ENCODE results near the gene RXFP1. TPM values are rescaled to one million over a fixed set of nuclear protein-coding genes. Genes with fewer than 3 reads are reported as not detected.
"Not testable (repeated sequence)": the region's sequence is repeated elsewhere in the genome, so short reads cannot be mapped to it uniquely, and the experiment has no call there.

The RXFP1 gene
- polyA plus RNA-seq, 3 donors: 0.22 to 0.44 (median 0.33) TPM

GRCh38 chr4:158605393-158605792 lies 83.7 kb downstream of the RXFP1 start:
- DNase-seq (ENCODE audit: low read depth in 3 of 3, low spot score in 2 of 3): no peak

- no peak for DNase-seq (ENCODE audit: low read depth in 3 of 3, low spot score in 2 of 3)
Measured at GRCh38 chr4:158606969-158607368, 85.3 kb downstream of the RXFP1 start.

GRCh38 chr4:158609116-158609515 lies 87.4 kb downstream of the RXFP1 start:
- no peak for DNase-seq (ENCODE audit: low read depth in 3 of 3, low spot score in 2 of 3)

DNA sequence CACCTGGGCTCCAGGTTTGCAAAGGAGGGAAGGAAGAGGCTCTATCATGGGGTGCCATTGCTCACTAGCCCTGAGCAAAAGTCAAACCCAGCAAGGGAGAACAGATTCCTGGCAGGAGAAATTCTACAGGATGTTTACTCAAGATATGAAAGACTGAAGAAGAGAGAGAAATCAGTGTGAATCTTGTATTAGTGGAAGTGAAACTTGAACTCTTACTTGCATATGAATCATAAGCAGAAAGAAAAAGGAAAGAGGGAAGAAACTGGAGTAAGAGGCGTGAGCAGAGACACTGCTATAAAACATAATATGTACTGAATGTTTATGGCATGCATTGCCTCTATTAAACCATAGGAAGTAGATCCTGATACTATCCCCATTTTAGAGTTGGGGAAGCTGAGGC lies 89.1 kb downstream of the RXFP1 start:
- DNase-seq (ENCODE audit: low read depth in 3 of 3, low spot score in 2 of 3): no peak

GRCh38 chr4:158613046-158613445 lies 91.4 kb downstream of the RXFP1 start:
- no peak for DNase-seq (ENCODE audit: low read depth in 3 of 3, low spot score in 2 of 3)

DNA sequence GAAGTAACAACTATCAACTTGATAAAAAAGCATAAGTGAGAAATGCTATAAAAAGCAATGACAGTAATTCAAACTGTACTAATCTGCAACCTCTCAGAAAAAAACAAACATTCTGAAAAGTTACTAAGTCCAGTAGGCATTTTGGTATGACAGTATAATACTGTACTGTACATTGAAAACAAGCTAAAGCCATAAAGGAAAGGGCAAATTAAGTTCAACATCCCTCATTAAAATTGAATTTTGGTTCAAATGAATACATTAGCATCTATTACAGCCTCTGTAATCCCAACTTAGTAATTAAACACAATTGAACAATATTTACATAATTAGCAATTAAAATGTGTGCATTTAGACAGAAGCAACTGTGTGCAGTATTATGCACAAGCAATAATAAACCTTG lies 96.3 kb downstream of the RXFP1 start:
- DNase-seq (ENCODE audit: low read depth in 3 of 3, low spot score in 2 of 3): no peak

DNA sequence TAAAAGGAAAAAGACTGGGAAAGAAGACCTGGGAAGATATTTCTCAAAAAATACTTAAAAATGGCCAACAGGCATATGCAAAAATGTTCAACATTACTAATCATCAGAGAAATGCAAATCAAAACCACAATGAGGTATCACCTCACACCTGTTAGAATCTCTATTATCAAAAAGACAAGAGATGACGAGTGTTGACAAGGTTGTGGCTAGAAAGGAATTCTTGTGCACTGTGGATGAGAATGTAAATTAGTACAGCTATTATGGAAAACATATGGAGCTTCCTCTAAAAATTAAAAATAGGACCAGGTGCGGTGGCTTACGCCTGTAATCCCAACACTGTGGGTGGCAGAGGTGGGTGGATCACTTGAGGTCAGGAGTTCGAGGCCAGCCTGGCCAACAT lies 100.0 kb downstream of the RXFP1 start:
- DNase-seq (ENCODE audit: low read depth in 3 of 3, low spot score in 2 of 3): no peak

GRCh38 chr4:158622251-158622650 lies 100.6 kb downstream of the RXFP1 start:
- DNase-seq (ENCODE audit: low read depth in 3 of 3, low spot score in 2 of 3): no peak

DNA sequence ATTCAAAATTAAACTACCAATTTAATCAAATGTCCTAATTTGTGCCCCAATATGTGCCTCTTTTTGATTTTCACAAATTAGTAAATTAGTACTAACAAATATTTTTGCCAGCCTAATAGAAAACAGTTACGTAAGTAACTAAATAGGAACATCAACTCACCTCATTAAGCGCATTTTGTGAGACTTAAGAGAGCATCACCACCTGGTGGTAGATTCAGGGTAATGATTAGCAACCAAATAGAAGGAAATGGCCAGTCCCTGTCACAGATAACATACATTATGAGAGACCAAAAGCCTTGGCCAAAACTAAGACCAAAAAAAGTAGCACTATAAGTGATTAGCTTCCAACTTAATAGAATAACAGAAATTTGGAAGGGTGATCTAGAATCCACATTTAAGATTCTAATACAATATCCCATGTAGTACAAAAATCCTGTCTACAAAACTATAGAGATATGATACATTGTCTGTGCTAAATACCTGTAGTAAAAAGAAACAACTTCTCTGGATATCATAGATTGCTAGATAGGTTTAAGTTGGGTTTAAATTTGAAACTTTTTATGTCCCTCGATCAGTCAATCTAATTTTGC lies 103.3 kb downstream of the RXFP1 start:
- DNase-seq (ENCODE audit: low read depth in 3 of 3, low spot score in 2 of 3): peak in 2 of 3 donors; percentile 16 to 31

DNA sequence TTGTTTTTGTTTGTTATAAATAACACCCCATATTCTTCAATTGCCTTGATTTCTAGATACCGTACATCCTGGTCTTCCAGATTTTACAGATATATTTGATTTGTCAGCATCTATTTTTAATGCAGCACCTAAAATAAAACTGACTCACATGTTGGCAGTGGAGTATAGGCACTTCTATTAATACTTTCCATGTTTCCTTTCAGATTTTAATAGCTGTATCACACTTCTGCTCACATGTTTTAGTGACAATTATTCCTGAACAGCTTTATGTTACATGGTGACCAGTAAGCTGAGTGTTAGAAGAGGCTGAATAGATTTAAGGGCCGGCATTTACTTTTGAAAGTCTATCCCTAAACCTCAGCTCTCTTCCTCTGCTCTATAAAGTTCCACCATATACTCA lies 103.9 kb downstream of the RXFP1 start:
- DNase-seq (ENCODE audit: low read depth in 3 of 3, low spot score in 2 of 3): no peak

DNA sequence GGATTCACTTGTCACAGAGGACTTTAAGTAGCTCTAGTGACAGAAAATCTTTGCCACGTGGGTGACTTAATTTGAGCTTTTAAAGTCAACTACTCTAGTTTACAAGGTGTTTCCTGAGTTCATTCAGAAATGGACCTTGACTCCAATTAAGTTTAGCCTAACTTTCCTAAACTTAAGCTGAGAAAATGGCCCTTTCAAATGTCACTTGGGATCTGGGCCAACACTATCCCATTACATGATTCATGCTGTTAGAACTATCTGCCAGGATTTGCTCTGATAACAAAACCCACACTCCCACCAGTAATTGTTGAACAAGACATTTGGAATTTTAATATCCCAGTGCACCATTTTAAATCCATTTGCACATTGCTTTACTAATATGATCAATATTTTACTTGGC lies 109.2 kb downstream of the RXFP1 start:
- no peak for DNase-seq (ENCODE audit: low read depth in 3 of 3, low spot score in 2 of 3)

GRCh38 chr4:158636619-158637018 lies 114.9 kb downstream of the RXFP1 start:
- no peak for DNase-seq (ENCODE audit: low read depth in 3 of 3, low spot score in 2 of 3)

DNA sequence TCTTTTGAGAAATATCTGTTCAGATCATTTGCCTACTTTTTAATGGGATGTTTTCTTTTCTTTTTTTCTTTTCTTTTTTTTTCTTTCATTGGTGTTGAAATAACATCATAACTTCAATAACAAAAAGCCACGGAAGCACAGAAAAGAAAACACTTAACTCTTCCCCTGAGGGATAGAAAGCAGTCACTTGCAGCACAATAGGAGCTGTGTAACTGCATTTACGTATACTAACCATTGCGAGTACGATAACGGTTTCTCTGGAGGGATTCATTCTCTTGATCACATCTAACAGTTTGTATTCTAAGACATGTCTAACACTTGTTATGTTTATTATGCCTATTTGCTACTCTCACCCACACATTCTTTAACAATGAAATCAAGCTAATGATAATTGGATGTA lies 122.7 kb downstream of the RXFP1 start:
- no peak for DNase-seq (ENCODE audit: low read depth in 3 of 3, low spot score in 2 of 3)

DNA sequence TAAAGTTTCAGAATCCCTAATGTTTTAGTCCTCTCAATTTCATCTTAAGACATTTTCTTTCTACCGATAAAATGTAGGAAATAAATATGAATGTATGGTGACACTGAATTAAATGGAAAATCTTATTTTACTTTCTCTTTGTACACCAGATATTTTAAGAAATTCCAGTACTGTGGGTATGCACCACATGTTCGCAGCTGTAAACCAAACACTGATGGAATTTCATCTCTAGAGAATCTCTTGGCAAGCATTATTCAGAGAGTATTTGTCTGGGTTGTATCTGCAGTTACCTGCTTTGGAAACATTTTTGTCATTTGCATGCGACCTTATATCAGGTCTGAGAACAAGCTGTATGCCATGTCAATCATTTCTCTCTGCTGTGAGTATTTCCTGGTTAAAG lies 123.1 kb downstream of the RXFP1 start:
- no peak for DNase-seq (ENCODE audit: low read depth in 3 of 3, low spot score in 2 of 3)

- no peak for DNase-seq (ENCODE audit: low read depth in 3 of 3, low spot score in 2 of 3)
Measured at GRCh38 chr4:158649111-158649680, 127.5 kb downstream of the RXFP1 start.

GRCh38 chr4:158652920-158653319 lies 131.2 kb downstream of the RXFP1 start:
- no peak for DNase-seq (ENCODE audit: low read depth in 3 of 3, low spot score in 2 of 3)

- DNase-seq (ENCODE audit: low read depth in 3 of 3, low spot score in 2 of 3): no peak
Measured at GRCh38 chr4:158656439-158656838, 134.8 kb downstream of the RXFP1 start.

DNA sequence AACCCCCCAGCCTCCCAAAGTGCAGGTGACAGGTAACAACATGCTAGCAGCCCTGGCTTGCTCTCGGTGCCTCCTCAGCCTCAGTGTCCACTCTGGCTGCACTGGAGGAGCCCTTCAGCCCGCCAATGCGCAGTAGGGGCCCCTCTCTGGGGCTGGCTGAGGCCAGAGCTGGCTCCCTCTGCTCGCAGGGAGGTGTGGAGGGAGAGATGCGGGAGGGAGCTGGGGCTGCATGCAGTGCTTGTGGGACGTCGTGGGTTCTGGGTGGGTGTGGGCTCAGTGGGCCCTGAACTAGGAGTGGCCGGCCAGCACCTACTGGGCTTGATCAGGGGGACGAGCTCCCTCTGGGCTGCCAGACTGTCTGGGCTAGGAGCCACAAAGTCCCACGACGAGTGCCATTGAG lies 135.6 kb downstream of the RXFP1 start:
- DNase-seq (ENCODE audit: low read depth in 3 of 3, low spot score in 2 of 3): no peak

GRCh38 chr4:158663255-158663654 lies 141.6 kb downstream of the RXFP1 start:
- DNase-seq (ENCODE audit: low read depth in 3 of 3, low spot score in 2 of 3): not testable (repeated sequence)

DNA sequence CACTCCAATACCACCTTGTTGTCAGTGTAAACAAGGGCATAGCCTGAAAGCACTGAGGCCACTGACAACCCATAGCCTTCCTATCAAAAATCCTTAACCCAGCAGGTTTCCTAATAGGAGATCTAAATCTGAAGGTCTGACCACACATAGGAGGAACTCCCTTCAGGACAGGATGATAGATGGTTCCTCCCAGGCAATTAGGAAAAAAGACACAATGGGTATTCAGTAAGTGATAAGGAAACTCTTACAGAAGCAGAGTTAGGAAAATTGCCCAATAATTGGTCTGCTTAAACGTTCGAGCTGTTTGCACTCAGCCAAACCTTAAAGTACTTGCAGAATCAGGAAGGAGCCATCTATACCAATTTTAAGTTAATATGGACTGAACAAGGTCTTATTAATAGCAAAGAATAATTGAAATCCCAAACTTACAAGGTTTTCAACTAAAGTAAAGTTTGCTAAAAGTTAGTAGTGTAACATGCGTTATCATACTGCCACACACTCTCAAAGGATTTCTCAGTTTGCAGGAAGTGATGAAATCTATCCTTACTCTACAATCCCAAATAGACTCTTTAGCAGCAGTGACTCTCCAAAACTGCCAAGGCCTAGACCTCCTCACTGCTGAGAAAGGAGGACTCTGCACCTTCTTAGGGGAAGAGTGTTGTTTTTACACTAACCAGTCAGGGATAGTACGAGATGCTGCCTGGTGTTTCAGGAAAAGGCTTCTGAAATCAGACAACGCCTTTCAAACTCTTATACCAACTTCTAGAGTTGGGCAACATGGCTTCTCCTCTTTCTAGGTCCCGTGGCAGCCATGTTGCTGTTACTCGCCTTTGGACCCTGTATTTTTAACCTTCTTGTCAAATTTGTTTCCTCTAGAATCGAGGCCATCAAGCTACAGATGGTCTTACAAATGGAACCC lies 142.3 kb downstream of the RXFP1 start:
- not testable (repeated sequence) for DNase-seq (ENCODE audit: low read depth in 3 of 3, low spot score in 2 of 3)

DNA sequence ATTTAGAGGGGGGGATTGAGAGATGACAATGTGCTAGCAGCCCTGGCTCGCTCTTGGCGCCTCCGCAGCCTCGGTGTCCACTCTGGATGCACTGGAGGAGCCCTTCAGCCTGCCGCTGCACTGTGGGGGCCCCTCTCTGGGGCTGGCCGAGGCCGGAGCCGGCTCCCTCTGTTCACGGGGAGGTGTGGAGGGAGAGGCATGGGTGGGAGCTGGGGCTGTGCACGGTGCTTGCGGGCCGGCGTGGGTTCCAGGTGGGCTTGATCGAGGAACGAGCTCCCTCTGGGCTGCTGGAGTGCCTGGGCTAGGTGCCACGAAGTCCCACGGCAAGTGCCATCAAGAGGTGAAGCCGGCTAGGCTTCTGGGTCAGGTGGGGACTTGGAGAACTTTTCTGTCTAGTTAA lies 143.1 kb downstream of the RXFP1 start:
- no peak for DNase-seq (ENCODE audit: low read depth in 3 of 3, low spot score in 2 of 3)

- DNase-seq (ENCODE audit: low read depth in 3 of 3, low spot score in 2 of 3): no peak
Measured at GRCh38 chr4:158666892-158667291, 145.2 kb downstream of the RXFP1 start.
